GM10266 (cell line): ENCODE measurements around the gene ADARB2.

Source experiments
- DNase-seq: peaks from one replicate; pipeline ENCODE4 v3.0.0; 2012; ENCODE audit errors: extremely low spot score
- TF ChIP-seq, protein P1 (sequence below): IDR thresholded peaks from 2 replicates; pipeline ENCODE4 v1.5.1; 2012; ENCODE audit warnings: mild to moderate bottlenecking, low read depth; ENCODE audit not compliant: control insufficient read depth, insufficient read depth; ENCODE audit errors: missing control alignments

The ADARB2 gene

DNA sequence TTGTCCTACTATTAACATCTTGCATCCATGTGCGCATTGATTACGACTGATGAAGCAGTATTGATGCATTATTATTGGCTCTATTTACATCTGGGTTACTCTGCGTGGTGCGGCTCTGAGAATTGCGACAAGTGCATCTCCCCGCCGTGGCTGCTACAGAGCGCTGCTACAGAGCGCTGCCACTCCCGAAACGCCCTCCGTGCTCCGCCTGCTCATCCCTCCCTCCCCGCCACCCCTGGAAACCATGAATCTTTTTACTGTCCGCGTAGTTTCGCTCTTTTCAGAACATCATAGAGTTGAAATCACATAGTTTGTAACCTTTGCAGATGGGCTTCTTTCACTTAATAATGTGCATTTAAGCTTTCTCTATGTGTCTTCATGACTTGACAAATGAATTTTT lies 74.1 kb downstream of the ADARB2 start:
- TF ChIP-seq, protein P1, sequence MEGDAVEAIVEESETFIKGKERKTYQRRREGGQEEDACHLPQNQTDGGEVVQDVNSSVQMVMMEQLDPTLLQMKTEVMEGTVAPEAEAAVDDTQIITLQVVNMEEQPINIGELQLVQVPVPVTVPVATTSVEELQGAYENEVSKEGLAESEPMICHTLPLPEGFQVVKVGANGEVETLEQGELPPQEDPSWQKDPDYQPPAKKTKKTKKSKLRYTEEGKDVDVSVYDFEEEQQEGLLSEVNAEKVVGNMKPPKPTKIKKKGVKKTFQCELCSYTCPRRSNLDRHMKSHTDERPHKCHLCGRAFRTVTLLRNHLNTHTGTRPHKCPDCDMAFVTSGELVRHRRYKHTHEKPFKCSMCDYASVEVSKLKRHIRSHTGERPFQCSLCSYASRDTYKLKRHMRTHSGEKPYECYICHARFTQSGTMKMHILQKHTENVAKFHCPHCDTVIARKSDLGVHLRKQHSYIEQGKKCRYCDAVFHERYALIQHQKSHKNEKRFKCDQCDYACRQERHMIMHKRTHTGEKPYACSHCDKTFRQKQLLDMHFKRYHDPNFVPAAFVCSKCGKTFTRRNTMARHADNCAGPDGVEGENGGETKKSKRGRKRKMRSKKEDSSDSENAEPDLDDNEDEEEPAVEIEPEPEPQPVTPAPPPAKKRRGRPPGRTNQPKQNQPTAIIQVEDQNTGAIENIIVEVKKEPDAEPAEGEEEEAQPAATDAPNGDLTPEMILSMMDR, result no peak
- no peak for DNase-seq

DNA sequence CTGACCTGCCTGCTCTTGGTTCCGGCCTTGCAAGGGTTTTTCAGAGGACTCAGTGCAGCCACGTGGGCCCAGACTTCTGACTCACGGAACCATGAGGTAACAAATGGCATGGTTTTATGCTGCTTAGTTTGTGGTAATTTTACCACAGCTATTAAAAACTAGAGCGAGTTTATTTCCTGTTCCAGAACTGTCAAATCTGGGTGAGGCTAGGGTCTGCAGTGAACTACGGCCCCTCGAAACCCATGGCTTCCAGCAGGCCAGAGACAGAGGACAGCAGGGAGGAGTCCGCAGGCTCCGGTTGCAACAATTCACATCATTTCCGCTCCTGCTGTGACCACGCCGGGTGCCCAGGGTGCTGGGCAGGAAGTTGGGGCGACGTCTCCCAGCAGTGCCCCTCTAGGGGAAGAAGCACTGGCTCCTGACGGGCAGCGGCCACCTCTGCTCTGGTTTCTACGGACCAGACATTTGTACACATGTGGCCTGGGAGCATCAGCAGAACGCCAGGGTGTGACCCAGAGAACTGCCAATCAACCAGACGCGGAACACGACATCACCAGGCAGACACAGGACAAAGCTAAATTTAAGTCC lies 74.8 kb downstream of the ADARB2 start:
- TF ChIP-seq, protein P1, result no peak
- no peak for DNase-seq

DNA sequence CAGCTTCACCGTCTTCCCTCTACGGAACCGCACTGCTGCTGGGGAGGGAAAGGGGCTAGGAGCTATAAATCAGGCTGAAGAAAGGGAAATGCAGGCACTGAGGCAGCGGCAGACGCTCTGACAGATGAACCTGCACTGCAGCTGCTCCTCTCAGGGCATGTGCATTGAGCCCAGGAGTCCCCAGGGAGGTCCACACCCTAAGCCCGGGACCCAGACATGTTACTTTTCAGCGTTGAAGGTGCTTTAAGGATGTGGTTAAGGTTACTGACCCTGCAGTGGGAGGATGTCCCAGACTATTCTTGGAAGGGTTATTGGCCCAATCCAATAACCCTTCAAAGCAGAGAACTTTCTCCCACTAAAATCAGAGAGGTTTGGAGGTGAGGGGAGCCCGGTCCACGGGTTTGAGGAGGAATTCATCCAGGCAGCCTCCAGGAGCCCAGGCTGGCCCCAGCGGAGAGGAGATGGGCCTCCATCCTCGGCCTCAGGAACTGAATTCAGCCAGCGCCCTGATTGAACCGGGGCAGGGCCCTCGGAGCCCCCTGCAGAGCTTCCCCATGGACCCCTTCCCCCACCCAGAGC lies 75.4 kb downstream of the ADARB2 start:
- TF ChIP-seq, protein P1, result no peak
- peak; percentile 40 for DNase-seq

DNA sequence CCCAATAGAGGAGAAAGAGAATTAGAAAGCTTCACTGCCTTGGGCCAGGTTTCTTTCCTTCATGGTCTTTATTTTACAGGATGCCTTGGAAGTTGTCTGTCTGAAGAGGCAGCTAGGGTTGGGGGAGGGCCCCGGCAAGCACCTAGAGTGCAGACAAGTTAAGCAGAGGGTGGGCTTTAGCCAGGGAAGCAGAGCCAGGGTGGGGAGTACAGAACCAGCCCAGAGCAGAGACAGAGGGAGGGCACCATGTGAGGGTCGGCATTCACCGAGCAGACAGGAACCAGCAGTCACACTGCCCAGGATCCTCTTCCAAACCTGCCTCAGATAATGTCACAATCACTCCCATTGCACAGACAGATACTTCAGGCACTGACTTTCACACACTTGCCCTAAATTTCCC lies 75.9 kb downstream of the ADARB2 start:
- DNase-seq, result no peak
- TF ChIP-seq, protein P1, result no peak

DNA sequence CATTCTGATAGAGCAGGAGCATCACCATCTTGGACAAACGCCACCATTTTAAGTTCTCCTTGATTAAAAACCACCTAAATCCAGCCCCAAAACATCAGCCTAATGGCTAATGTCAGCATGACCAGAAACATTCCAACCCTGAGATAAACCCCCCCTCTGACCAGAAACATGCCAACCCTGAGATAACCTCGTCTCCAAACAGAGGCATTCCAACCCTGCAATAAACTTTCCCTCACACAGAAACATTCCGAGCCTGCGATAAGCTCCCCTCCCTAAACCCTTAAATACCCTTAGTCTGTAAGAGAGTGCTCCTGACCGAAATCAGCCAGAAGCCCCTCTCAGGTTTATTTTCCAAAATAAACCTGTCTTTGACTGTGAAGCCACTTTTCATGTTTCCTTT lies 76.5 kb downstream of the ADARB2 start:
- no peak for DNase-seq
- TF ChIP-seq, protein P1, result no peak

DNA sequence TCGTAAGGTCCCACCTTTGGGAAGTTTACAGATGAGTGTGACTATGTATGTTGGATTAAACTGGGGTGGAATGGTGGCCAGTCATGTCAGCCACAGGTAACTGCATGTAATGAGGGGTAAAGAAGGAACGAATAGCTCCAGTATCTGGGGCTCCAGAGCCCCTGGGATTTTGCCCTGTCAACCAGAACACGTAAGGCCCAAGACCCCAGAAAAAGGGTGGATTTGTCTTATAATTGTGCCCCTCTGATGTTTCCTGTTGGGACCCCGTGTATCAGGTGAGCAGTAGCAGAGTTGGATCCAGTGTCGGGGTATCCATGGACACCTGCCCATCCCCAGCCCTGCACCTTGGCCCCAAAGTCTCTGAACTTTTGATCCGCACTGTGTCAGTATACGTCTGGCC lies 76.9 kb downstream of the ADARB2 start:
- no peak for DNase-seq
- TF ChIP-seq, protein P1, result no peak

DNA sequence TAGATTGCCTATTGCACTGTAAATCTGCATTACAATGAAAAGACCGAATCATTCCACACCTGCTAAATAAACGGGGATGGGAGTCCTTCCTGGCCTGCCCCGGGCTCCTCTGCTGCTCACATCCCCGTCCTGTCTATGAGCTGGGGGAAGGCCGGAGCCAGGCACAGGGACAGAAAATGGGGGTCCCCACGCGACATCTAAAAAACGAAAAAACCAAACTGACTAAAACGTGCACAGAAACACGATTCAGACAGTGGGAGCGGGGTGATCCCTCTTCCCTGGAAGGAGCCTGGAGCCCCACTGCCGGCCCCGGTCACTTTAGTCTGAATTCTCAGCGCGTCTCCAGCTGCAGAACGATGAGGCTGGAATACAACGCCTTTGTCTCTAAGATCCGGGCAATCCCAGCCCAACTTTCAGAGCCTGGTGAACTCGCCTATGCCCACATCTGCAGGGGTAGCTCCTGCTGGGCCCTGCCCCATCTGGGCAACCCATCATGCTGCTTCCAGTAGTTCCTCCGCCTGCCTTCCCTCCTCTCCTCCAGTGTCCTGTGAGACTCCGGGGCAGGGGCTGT lies 78.0 kb downstream of the ADARB2 start:
- TF ChIP-seq, protein P1, result no peak
- DNase-seq, result no peak
